K562 (cell line): ENCODE results near the gene FBXW11. TPM values are rescaled to one million over a fixed set of nuclear protein-coding genes. Genes with fewer than 3 reads are reported as not detected.

Experiments
- ATAC-seq: fragments of 200-7000 bp; cut with Tn5 transposase; 3 replicates; pipeline ENCODE4 v1.9.1; 2020; ENCODE audit warnings: moderate library complexity
- BruUV-seq: library from RNA; stranded (reverse); fragments of 400-500 nt; replicated peaks from 2 replicates; lab custom pipeline; 2021; lab: Mats Ljungman, UMichigan
- CTCF ChIA-PET: fragments of 300-600 bp; formaldehyde crosslinking; extraction: SDS; loops from one replicate; lab custom pipeline; 2021; ENCODE audit warnings: low intra/inter-chr PET ratio; lab: Yijun Ruan, JAX
- POLR2A ChIA-PET: fragments of 300-600, 350-650 bp; sonication (Branson Sonifier 250); formaldehyde crosslinking; extraction: SDS; loops from one replicate; lab custom pipeline; 2021; ENCODE audit warnings: antibody characterized with exemption, inconsistent platforms; lab: Yijun Ruan, JAX
- DNase-seq, 4 experiments: peaks; one replicate each; pipeline versions ENCODE4 v3.0.0 to v3.0.0-alpha.2; 2011 to 2018; ENCODE audit warnings: low spot score in 3 of 4, mixed read lengths in 3 of 4; ENCODE audit errors: extremely low read depth in 1 of 4
- FAIRE-seq: peaks from 2 replicates; lab custom pipeline; 2011; peaks lifted over from hg19 to GRCh38; lab: Jason Lieb, UNC
- H2AFZ ChIP-seq: 2 replicates; pipeline ENCODE4 v1.6.0; 2011; ENCODE audit warnings: low read depth, low read length, control low read depth, inconsistent platforms
- H3K27ac ChIP-seq: fragments of 200-600 bp; 3 replicates; pipeline ENCODE4 v1.8.0; 2011; ENCODE audit warnings: low read depth, mild to moderate bottlenecking, control low read depth, inconsistent platforms, low read length, moderate library complexity, mixed read lengths; ENCODE audit errors: extremely low read depth
- H3K27me3 ChIP-seq, 2 experiments: fragments of 300-600 bp in 1 of 2; 2 replicates in 1 of 2; 3 replicates in 1 of 2; pipeline versions ENCODE4 v1.6.0 to v1.8.0; 2011; ENCODE audit warnings: inconsistent platforms in 2 of 2, low read length in 2 of 2, mild to moderate bottlenecking in 1 of 2, mixed read lengths in 1 of 2, moderate library complexity in 1 of 2; ENCODE audit not compliant: control insufficient read depth in 2 of 2, insufficient read depth in 2 of 2
- H3K36me3 ChIP-seq: fragments of 300-600 bp; 3 replicates; pipeline ENCODE4 v1.8.0; 2011; ENCODE audit warnings: mild to moderate bottlenecking, low read length, inconsistent platforms; ENCODE audit not compliant: control insufficient read depth, insufficient read depth
- H3K4me1 ChIP-seq, 2 experiments: fragments of 200-600 bp in 1 of 2; replicated peaks in 1 of 2; 2 replicates in 1 of 2; 3 replicates in 1 of 2; pipeline versions ENCODE4 v1.5.1 to v1.8.0; 2011; ENCODE audit warnings: inconsistent platforms in 2 of 2, low read length in 2 of 2, mild to moderate bottlenecking in 1 of 2, mixed read lengths in 1 of 2, moderate library complexity in 1 of 2; ENCODE audit not compliant: control insufficient read depth in 2 of 2, insufficient read depth in 2 of 2
- H3K4me2 ChIP-seq: 2 replicates; pipeline ENCODE4 v1.6.1; 2011; ENCODE audit warnings: low read length, control low read depth, inconsistent platforms, mixed read lengths; ENCODE audit not compliant: insufficient read depth
- H3K4me3 ChIP-seq: fragments of 200-600 bp; sonication (generic), shearing (Covaris generic); 2 replicates; pipeline ENCODE4 v1.5.1; 2016; ENCODE audit warnings: control low read depth, inconsistent platforms
- H3K79me2 ChIP-seq: fragments of 200-600 bp; 3 replicates; pipeline ENCODE4 v1.8.0; 2011; ENCODE audit warnings: low read length, inconsistent platforms; ENCODE audit not compliant: control insufficient read depth, insufficient read depth
- H3K9ac ChIP-seq, 2 experiments: 2 replicates each; pipeline versions ENCODE4 v1.6.0 to v1.6.1; 2011; ENCODE audit warnings: low read depth in 2 of 2, low read length in 2 of 2, control low read depth in 1 of 2, inconsistent platforms in 1 of 2, mild to moderate bottlenecking in 1 of 2, mixed read lengths in 1 of 2; ENCODE audit not compliant: insufficient read depth in 1 of 2
- H3K9me1 ChIP-seq: one replicate; pipeline ENCODE4 v1.6.0; 2011; ENCODE audit warnings: inconsistent platforms, mild to moderate bottlenecking, low read length, moderate library complexity; ENCODE audit not compliant: control insufficient read depth, insufficient read depth
- H3K9me3 ChIP-seq: replicated peaks from 2 replicates; pipeline ENCODE4 v1.5.1; 2011; ENCODE audit warnings: low read depth, low read length, inconsistent platforms; ENCODE audit not compliant: control insufficient read depth, insufficient read depth
- H4K20me1 ChIP-seq: replicated peaks from 2 replicates; pipeline ENCODE4 v1.6.1; 2011; ENCODE audit warnings: low read length, inconsistent platforms, mixed read lengths; ENCODE audit not compliant: control insufficient read depth, insufficient read depth
- ARID4B ChIP-seq: sonication (generic); formaldehyde crosslinking; IDR thresholded peaks from 2 replicates; pipeline ENCODE4 v1.8.0; 2022; ENCODE audit warnings: mild to moderate bottlenecking, missing genetic modification reagents
- BCLAF1 ChIP-seq, 2 experiments: fragments of 450-650 bp in 1 of 2; IDR thresholded peaks; 2 replicates each; pipeline ENCODE4 v1.6.1; 2011 to 2017; ENCODE audit warnings: low read depth in 2 of 2, antibody characterized with exemption in 1 of 2, borderline replicate concordance in 1 of 2, low read length in 1 of 2, mild to moderate bottlenecking in 1 of 2, mixed read lengths in 1 of 2; ENCODE audit not compliant: control insufficient read depth in 1 of 2
- WGBS: fragments of 100-300 bp; shearing (Covaris generic); methylation state at CpG from one replicate; pipeline ENCODE4 v1.1.6; 2016; ENCODE audit warnings: low coverage, mixed read lengths; ENCODE audit not compliant: insufficient coverage; ENCODE audit errors: missing lambda C conversion rate; 5-methylcytosine and 5-hydroxymethylcytosine counted together
- in situ Hi-C: fragments of 300-500 bp; cut with MboI; formaldehyde crosslinking; loops from 4 replicates; pipeline ENCODE4 v1.15.0; 2018; ENCODE audit warnings: inconsistent platforms, mixed read lengths
- intact Hi-C: fragments of 100-400 bp; cut with micrococcal nuclease; formaldehyde crosslinking; loops from 2 replicates; pipeline ENCODE4 v1.14.2; 2022
- polyA plus RNA-seq, 8 experiments: library from polyadenylated mRNA; depleted of rRNA in 4 of 8; stranded (reverse) in 5 of 8; unstranded in 3 of 8; fragments of >200 nt; fragmentation: Nextera tagmentation in 2 of 8; fragmentation: Illumina TruSeq in 1 of 8; extraction: Ambion mirVana in 2 of 8; extraction: Trizol in 1 of 8; gene quantifications; 2 replicates each; pipeline versions ENCODE4 v1.2.1 to v1.2.3, GENCODE V29; 2011 to 2014; ENCODE audit warnings: inconsistent platforms in 1 of 8, missing spikeins in 1 of 8
- total RNA-seq, 7 experiments: library from RNA; depleted of rRNA in 6 of 7; stranded (reverse); fragments of >200 nt in 6 of 7; fragmentation: Illumina TruSeq in 2 of 7; extraction: Trizol in 2 of 7; gene quantifications; 2 replicates each; pipeline versions ENCODE4 v1.2.1 to v1.2.3, GENCODE V29; 2011 to 2021; ENCODE audit warnings: low replicate concordance in 1 of 7

Gene FBXW11
- total and polyA plus RNA-seq, 9 of the 15 experiments (the other 6 are each of a cell fraction or from before 2014, with no cell fraction given) = 3.0 to 28.6 (median 23.6) TPM

GRCh38 chr5:171898879-171899278 lies 107.6 kb downstream of the FBXW11 start:
- H3K4me2 ChIP-seq = no peak overlapping the region
- ChIA-PET CTCF (no interaction called here), POLR2A (interaction anchor here (1.1 kb wide), 1 partner anchor 11 kb away, joined by 3 read pairs; no protein-coding TSS in a partner anchor)
- H3K9me3 ChIP-seq = no peaks in the 10 kb centered on the region
- H3K9ac ChIP-seq = no peak overlapping the region
- no peak overlapping the region for H3K27ac ChIP-seq
- FAIRE-seq = no peak
- 83% methylated on average over 1 of the region's 1 CpG for WGBS
- TF ChIP-seq ARID4B (no peak), BCLAF1 (IDR thresholded peaks at IDR 0.05; ENCODE audit: borderline replicate concordance in 1 of 2, control insufficient read depth in 1 of 2, low read depth in 2 of 2, low read length in 1 of 2) (no peak)
- no peak for ATAC-seq
- peaks cover 16% of the 10 kb centered on the region; the same call in 1 of the 3 replicates for H3K36me3 ChIP-seq
- no TSS peak for BruUV-seq
- intact Hi-C loops = no loop called here
- no peak overlapping the region for H3K4me3 ChIP-seq
- no peak for DNase-seq
- no peaks in the 10 kb centered on the region for H3K9me1 ChIP-seq
- in situ Hi-C loops = no loop called here
- no peaks in the 10 kb centered on the region for H3K79me2 ChIP-seq
- H4K20me1 ChIP-seq = peaks cover 9% of the 10 kb centered on the region
- H3K4me1 ChIP-seq = no peaks in the 10 kb centered on the region
- no peaks in the 10 kb centered on the region for H3K27me3 ChIP-seq
- no peak overlapping the region for H2AFZ ChIP-seq
